HG03575 (cell line): ENCODE measurements around the gene SLC13A1.

ENCODE experiments used
- ATAC-seq: cut with Tn5 transposase; IDR thresholded peaks from one replicate; pipeline ENCODE4 v1.9.1; 2021; ENCODE audit not compliant: unreplicated experiment, insufficient number of reproducible peaks, low FRiP score; ENCODE audit errors: extremely low read depth

SLC13A1 gene

DNA sequence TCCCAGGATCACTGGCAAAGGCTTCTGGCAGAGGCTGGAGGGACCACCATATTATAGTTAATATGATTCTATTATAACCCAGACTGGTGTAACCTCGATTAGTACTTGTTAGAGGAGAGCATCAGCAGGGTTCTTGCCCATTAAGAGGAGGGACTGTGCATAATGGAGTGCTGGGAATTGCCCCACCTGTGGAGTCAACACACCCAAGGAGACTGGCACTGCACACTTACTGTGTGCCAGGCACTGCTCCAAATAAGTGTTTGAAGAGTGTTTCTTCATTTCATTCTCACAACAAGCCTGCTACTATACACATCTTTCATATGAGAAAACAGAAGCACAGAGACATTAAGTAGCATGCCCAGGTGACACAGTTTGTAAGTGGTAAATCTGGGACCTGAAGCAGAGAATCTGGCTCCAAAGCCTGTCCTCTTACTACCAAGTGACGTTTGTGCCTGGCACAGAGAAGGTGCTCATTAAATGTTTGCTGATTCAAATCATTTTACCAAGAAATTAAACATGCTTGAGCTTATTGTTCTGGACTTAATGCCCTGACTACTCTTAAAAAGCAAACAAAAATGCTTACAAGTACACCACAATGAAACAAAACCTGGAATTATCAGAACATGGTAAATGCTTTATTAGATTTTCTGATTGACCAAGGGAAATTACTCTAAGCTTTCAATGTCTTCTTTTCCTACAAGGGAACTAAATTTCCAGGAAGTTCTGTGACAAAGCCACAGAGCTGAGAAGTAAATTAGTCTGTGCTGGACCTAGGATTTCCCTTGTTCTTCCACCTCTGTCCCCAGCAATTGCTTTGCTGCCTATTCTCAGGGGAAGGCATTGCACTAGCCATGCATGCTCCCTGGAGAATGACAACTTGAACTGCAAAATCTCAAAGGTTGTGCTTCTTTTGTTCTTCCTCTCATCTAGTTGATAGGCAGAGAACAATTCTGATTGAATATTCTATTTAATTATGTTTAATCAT, 809 bp downstream of the SLC13A1 start:
- ATAC-seq = no peak

DNA sequence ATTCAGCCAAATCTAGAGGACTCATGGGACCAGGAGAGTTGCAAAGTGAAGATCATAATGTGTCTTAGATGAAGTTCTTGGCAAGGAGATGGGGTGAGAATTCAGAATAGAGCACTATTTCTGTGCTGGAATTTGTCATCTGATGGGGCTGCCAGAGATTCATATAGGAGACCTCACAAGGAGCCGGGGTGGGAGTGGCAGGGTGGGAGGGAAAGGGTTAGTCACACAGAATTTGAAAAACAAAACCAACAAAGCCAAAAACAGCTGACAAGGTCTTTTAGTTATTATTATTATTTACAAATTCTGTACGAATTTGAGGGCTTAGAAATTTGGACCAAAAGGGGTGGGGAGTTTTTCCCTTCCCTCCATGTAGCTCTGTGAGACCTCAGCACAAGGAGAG, 1.7 kb downstream of the SLC13A1 start:
- no peak for ATAC-seq

DNA sequence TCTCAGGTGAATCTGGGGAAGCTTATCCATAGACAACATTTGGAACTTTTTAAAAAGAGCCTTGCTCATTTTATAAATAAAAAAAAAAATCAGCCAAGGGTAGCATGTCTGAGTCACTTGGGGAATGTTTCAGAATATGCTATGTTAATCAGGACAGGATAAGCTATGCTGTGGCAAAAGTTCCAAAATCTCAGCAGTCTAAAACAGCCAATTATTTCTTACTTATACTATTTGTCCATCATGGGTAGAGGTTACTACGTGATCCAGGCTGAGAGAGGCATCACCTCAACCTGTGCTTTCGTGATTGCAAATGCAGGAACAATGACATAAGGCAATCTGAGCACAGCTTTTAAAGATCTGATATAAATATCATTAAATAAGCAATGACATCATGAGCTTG, 6.5 kb downstream of the SLC13A1 start:
- ATAC-seq = no peak

DNA sequence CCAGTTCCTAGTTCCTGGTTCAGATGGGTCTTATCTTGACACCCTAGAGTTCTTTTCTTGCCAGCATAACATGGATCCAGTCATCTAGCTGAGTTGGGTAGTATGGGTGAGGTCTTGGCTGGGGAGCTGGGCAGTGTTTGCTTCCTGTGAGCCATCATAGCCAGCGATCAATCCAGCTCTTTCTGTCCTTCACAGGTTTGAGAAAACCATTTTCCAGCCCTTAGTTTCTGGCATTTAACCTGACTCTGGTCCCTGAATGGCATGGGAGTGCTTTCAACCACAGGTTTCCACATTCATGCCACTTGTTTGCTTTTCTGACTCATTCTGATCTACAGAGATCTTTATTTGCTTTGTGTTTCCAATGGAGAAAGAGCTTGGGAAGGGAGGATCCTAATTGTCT, 8.6 kb downstream of the SLC13A1 start:
- ATAC-seq = no peak

DNA sequence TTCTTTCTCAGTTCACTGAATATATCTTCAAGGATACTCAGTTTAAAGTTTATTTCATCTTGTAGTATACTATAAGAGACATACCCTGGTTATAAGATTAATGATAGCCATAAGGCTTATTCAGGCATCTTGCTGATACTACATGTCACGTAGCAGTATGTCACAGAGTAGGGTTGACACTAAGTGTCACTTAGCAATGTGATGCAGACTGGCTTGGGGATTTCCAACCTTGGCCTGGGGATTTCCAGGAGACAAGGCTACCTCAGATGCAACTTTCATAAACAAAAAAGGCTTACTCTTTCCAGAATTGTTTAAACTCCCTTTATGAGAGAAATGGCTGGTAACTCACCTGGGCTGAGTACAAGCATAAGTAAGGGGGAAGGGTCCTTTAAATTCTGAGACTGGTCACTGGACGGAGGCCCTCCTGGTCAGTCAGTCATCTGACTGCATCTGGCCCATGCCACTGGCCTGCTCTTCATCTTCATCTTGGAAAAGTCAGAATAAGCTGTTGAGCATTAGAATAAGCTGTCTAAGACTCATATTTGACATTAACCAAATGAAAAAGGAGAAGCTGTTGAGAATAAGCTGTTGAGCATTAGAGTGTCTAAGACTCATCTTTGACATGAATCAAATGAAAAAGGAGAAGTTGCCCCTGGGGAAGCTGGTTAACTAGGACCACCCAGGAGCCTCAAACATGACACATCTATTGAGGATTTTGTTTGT, 9.5 kb downstream of the SLC13A1 start:
- peak; percentile 97 for ATAC-seq

DNA sequence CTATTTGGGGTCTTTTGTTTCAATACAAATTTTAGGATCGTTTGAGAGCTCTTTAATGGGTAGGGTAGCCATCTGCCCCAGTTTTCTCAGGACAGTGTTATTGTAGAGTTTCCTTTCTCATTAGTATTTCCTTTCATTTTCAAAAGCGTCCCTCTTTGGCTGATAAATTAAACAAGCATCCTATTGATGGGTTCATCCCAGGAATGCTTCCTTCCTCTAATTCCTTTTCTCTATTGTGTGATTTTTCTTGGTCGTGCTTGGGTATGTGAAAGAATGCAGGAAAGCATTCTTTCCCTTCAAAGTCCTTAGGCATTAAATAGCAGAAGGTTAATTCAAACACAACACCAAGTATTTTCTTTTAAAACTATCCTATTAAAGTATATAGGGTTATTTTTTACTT, 14.0 kb downstream of the SLC13A1 start:
- no peak for ATAC-seq

DNA sequence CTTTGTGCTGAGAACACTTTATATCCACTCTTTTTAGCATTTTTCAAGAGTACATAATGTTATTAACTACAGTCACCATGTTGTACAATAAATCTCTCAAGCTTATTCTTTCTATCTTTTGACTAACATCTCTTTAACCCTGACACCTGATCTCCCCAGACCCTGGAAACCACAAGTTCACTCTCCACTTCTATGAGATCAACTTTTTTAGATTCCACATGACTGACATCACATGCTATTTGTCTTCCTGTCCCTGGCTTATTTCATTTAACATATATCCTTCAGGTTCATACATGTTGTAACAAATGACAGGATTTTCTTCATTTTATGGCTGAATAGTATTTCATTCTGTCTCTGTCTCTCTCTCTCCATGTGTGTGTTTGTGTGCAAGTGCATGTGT, 15.5 kb downstream of the SLC13A1 start:
- ATAC-seq = no peak

DNA sequence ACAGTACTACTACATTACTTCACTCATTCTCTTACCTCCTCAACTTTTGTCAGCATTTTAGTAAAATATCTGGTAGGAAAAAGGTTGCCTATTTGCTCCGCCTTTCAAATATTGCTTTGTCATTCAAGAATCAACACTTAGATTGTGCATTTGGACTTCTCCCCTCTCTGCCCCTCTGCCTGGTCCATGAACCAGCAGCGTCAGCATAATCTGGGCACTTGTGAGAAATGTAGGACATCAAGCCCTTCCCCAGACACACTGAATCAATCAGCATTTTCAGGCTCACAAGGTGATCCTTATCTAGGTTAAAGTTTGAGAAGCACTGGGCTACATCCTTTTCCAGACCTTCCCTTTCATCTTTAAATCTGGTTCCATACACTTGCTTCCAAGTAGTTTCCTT, 16.3 kb downstream of the SLC13A1 start:
- ATAC-seq = no peak

DNA sequence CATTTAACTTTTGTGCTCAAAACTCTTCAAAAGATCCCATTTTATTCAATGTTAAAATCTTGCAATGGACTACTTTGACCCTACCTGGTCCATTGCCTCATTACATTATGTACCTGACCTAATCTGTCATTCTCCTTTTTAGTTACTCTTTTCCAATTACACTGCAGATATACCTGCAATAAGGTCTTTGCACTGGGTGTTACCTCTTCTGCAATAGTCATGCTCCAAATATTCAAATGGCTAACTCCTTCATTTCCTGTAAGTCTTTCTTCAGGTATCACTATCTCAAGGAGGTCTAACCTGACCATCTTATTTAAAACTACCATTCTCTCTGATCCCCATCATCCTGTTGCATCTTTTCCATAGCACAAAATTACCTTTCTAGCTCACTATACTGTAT, 22.3 kb downstream of the SLC13A1 start:
- ATAC-seq = no peak

DNA sequence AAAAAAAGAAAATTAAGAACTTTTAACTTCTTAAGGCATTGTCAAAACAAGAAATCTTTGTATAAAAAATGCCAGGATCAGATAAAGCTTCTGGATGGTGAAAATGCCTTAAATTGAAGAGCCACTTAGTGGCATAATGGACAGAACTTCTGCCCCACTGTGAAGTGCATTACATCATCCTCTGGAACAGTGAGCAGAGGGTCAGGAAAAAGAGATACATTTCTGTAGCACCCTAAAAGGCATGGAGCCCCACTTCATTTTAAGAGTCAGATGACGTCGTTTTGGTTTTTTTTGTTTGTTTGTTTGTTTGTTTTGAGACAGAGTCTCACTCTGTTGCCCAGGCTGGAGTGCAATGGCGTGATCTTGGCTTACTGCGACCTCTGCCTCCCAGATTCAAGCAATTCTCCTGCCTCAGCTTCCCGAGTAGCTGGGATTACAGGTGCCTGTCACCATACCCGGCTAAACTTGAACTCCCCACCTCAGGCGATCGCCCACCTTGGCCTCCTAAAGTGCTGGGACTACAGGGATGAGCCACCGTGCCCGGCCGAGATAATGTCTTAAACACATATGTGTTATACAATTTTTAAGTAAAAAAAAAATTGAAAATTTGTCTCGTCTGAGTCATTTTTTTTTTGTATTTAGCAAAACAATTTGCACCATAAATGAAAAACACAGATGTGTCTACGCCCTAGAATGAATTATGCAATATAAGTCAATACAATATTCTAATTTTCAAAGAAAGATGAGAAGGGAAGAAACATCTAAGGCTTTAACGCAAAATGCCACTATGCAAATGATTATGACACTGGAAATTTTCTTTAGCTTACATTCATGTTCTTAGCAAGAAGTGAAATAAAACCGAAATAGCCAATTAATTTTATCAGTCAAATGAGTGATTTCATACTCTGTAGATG, 29.2 kb downstream of the SLC13A1 start:
- no peak for ATAC-seq

DNA sequence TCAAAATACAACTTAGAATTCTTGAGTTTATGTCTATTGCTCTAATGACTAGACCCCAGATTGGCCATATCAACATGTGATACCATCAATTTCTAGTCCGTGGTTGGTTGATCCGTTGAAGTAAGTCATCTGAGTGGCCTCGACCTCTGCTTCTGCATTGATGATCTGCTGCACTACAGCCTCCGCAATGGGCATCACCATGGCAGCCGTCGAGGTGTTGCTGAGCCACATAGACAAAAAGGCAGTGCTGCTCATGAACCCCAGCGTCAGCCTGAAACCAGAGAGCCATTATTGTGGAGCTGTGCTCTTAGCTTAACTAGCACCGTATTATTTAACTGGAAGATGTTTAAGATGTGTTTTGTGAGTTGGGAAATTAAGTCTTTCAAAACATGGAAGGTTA, 30.7 kb downstream of the SLC13A1 start:
- ATAC-seq = no peak

DNA sequence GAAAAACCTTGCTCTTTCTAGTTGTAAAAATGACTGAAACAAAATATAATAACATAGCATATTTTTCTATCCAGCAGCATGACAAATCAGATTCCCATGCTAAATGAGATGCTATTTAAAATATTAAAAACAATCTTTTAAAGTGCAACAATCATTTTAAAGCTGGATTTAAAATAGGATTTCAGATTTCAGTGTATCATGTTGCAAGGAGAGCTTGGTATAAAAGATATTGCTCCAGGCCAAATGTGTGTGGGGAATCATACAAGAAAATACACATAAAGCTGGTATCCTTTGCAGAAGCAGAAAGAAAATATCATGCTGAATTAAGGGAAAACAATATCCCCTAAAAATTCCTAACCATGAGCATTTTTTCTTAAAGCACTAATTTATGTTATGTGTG, 42.2 kb downstream of the SLC13A1 start:
- no peak for ATAC-seq

DNA sequence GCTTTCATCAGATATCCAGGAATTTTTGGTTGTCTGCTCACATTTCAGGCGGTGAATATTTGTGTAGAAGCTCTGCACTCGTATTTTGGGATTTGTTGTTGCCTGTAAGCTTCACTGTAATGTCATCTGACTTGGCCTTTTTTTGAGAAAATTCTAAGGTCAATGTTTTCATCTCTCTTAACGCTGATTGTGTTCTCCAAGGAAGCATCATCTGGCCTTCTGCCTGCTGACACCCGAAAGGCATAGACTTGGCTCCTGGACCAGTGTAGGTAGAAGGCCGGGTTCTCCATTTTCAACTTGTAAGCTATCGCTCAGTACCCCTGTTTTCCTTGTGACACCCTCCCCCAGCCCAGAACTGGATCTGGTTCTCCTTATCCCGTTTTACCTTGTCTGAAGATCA, 44.2 kb downstream of the SLC13A1 start:
- no peak for ATAC-seq

DNA sequence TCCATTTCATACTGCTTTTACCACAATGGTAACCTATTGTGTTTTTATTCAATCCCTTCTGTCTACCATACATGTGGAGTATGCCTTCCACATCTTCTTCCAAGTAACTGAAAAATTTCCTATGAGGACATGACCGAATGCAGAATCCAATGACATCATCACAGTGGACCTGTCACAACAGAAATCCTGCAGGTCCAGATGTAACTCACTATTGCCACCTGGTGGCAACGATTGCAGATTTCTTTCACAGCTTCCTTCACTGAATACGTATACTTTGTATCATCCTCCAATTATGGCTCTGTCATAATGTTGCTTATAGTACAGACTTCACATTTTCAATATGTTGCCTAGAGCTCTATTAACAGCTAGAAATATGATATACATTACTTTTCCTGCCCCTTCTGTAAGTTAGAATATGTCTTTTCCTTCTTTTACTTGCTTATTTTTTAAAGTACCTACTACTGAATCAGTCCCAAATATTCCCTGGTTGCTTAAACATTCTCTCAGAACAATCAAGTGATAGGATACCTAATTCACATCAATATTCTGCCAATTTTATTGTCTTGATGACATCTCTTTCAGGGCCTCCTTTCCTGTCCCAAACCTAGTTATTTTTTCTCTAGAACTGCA, 45.4 kb downstream of the SLC13A1 start:
- ATAC-seq = peak; percentile 98

DNA sequence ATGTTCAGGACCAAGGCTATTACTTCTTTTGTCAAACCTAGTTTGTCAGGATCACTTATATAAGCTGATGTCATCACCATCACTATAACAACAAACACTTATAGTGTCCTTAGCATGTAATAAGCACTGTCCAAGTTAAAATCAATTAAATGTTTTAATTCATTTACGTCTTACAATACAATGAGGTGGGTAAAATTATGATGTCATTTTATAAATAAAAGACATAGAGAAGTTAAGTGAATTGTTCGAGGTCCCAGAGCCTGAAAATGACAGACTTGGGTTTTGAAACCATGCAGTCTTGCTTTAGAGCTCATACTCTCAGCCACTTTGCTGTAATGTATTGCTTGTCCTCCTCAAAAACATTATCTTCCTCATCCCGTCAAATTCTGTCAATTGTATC, 48.3 kb downstream of the SLC13A1 start:
- ATAC-seq = no peak

DNA sequence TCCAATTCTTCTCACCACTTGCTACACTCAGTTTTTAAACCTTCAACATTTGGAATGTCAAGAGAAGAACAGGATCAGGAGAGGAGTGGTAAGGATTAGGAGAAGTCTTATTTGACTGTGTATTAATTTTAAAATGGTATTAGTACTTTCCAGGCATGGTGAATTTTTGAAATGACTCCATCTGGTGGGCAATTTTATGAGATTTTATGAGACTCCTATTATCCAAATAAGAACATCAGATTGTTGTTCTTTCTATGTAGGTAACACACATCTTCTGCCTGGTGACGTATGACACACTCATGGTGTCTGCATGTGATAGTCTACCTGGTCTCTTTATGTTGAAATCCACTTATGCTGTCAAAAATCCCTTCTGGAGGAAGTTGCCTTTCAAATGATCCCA, 51.0 kb downstream of the SLC13A1 start:
- no peak for ATAC-seq

DNA sequence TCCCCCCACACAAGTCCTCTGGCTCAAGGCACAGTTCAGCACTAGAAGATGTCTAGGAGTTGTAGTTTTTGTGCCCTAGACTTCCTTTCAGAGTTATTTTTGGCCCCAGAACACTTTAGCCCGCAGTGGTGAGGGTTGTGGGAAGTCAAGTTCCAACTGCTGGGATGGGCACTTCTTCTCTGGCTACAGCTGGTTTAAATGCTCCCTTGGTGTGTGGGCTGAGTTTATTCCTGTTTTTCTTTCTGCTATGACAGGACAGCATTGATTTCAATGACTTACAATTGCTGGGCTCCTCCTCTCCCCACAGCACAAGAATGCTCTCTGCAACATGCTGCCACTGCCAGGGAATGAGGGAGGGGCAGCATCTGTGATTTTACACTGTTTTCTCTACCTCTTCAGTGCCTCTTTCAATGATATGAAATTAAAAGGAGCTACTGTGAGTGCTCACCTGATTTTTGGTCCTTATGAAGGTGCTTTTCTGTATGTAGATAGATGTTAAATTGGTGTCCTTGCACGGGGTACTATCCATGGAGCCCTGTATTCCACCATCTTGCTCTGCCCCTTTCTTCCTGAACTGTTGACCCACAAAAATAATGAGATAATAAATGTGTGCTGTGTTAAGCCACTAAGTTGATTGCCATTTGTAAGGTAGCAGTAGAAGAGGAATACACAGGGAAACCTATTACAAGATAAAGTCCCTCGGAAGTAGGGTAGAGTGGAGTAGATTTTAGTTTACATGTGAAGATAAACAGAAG, 56.3 kb downstream of the SLC13A1 start:
- ATAC-seq = no peak

DNA sequence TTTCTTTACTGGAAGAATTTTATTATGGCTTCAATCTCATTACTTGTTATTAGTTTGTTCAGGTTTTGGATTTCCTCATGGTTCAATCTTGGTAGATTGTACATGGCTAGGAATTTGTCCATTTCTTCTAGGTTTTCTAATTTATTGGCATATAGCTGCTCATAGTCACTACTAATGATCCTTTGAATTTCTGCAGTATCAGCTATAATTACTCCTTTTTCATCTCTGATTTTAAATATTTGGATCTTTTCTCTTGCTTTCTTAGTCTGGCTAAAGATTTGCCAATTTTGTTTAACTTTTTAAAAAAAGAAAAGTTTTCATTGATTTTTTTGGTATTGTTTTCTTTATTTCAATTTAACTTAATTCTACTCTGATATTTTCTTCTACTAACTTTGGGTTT, 59.2 kb downstream of the SLC13A1 start:
- ATAC-seq = no peak
